Keratinocyte (primary cell): ENCODE results near the gene TRAPPC13. TPM values are rescaled to one million over a fixed set of nuclear protein-coding genes. Genes with fewer than 3 reads are reported as not detected.

Source experiments
- DNase-seq: peaks from one replicate; pipeline ENCODE4 v3.0.0-alpha.2; 2011; ENCODE audit warnings: low read depth, missing footprints, low spot score
- FAIRE-seq: peaks from 2 replicates; lab custom pipeline; 2011; peaks lifted over from hg19 to GRCh38; lab: Jason Lieb, UNC
- H2AFZ ChIP-seq: 2 replicates; pipeline ENCODE4 v1.6.0; 2012; ENCODE audit warnings: low read length, control low read depth, inconsistent platforms; ENCODE audit not compliant: control insufficient read depth
- H3K27ac ChIP-seq: 2 replicates; pipeline ENCODE4 v1.5.1; 2011; ENCODE audit warnings: low read length; ENCODE audit not compliant: control insufficient read depth, insufficient read depth
- H3K27me3 ChIP-seq: 3 replicates; pipeline ENCODE4 v1.6.0; 2011; ENCODE audit warnings: low read length; ENCODE audit not compliant: control insufficient read depth, insufficient read depth; ENCODE audit errors: extremely low read depth
- H3K36me3 ChIP-seq, 2 experiments: 2 replicates in 1 of 2; 3 replicates in 1 of 2; pipeline ENCODE4 v1.5.1; 2011; ENCODE audit warnings: low read length in 2 of 2, mild to moderate bottlenecking in 1 of 2; ENCODE audit not compliant: control insufficient read depth in 2 of 2, insufficient read depth in 2 of 2; ENCODE audit errors: extremely low read depth in 1 of 2
- H3K4me1 ChIP-seq: 3 replicates; pipeline ENCODE4 v1.5.1; 2011; ENCODE audit warnings: low read length; ENCODE audit not compliant: control insufficient read depth, insufficient read depth; ENCODE audit errors: extremely low read depth
- H3K4me2 ChIP-seq: 3 replicates; pipeline ENCODE4 v1.6.0; 2011; ENCODE audit warnings: low read depth, low read length; ENCODE audit not compliant: control insufficient read depth, insufficient read depth; ENCODE audit errors: extremely low read depth
- H3K4me3 ChIP-seq, 3 experiments: fragments of 200-600 bp in 1 of 3; sonication (generic) in 1 of 3; 2 replicates in 2 of 3; 3 replicates in 1 of 3; pipeline ENCODE4 v1.5.1; 2011 to 2016; ENCODE audit warnings: low read length in 3 of 3, mild to moderate bottlenecking in 3 of 3, control low read depth in 2 of 3, inconsistent platforms in 1 of 3, low read depth in 1 of 3, mixed read lengths in 1 of 3, mixed run types in 1 of 3, moderate library complexity in 1 of 3; ENCODE audit not compliant: control insufficient read depth in 2 of 3, insufficient read depth in 2 of 3; ENCODE audit errors: extremely low read depth in 1 of 3
- H3K79me2 ChIP-seq: 2 replicates; pipeline ENCODE4 v1.6.0; 2012; ENCODE audit warnings: low read length; ENCODE audit not compliant: control insufficient read depth, insufficient read depth
- H3K9ac ChIP-seq: 3 replicates; pipeline ENCODE4 v1.6.0; 2011; ENCODE audit warnings: low read length; ENCODE audit not compliant: control insufficient read depth, insufficient read depth; ENCODE audit errors: extremely low read depth
- H3K9me1 ChIP-seq: 3 replicates; pipeline ENCODE4 v1.6.0; 2011; ENCODE audit warnings: low read length; ENCODE audit not compliant: control insufficient read depth, insufficient read depth; ENCODE audit errors: extremely low read depth
- H3K9me3 ChIP-seq: 2 replicates; pipeline ENCODE4 v1.5.1; 2012; ENCODE audit warnings: low read depth, low read length; ENCODE audit not compliant: control insufficient read depth
- H4K20me1 ChIP-seq: 3 replicates; pipeline ENCODE4 v1.6.0; 2011; ENCODE audit warnings: low read length; ENCODE audit not compliant: control insufficient read depth, insufficient read depth; ENCODE audit errors: extremely low read depth
- EZH2 ChIP-seq: IDR thresholded peaks from one replicate; pipeline ENCODE4 v1.6.1; 2012; ENCODE audit warnings: inconsistent platforms, mild to moderate bottlenecking, low read length, moderate library complexity
- dilution Hi-C: fragments of 300-500 bp; cut with MboI; formaldehyde crosslinking; loops from one replicate; pipeline ENCODE4 v1.7.0; 2020; ENCODE audit warnings: low sequenced_read_pairs; ENCODE audit not compliant: extremely low pct_ligation_motif_present
- polyA minus RNA-seq, 3 experiments: library from RNA; depleted of rRNA, polyadenylated mRNA; stranded (reverse); fragments of >200 nt; gene quantifications; 1 replicate in 1 of 3; 2 replicates in 1 of 3; 3 replicates in 1 of 3; pipeline ENCODE4 v1.2.3, GENCODE V29; 2011
- polyA plus RNA-seq, 5 experiments: library from polyadenylated mRNA; depleted of rRNA in 3 of 5; stranded (reverse) in 3 of 5; stranded (forward) in 1 of 5; unstranded in 1 of 5; fragments of >200 nt; gene quantifications; 1 replicate in 1 of 5; 2 replicates in 3 of 5; 3 replicates in 1 of 5; pipeline versions ENCODE4 v1.2.1 to v1.2.3, GENCODE V29; 2011 to 2012; ENCODE audit warnings: missing spikeins in 2 of 5, low read depth in 1 of 5, low replicate concordance in 1 of 5
- TF ChIP-seq, protein P1 (sequence below), 3 experiments: IDR thresholded peaks in 1 of 3; conservative IDR thresholded peaks in 1 of 3; optimal IDR thresholded peaks in 1 of 3; 2 replicates in 2 of 3; 3 replicates in 1 of 3; pipeline versions ENCODE3 to v1.5.1; 2011; ENCODE audit warnings: low read length in 3 of 3, mild to moderate bottlenecking in 3 of 3, moderate library complexity in 2 of 3, control low read depth in 1 of 3, inconsistent platforms in 1 of 3; ENCODE audit not compliant: insufficient read depth in 2 of 3; ENCODE audit errors: extremely low read depth in 1 of 3

Gene TRAPPC13, protein sequence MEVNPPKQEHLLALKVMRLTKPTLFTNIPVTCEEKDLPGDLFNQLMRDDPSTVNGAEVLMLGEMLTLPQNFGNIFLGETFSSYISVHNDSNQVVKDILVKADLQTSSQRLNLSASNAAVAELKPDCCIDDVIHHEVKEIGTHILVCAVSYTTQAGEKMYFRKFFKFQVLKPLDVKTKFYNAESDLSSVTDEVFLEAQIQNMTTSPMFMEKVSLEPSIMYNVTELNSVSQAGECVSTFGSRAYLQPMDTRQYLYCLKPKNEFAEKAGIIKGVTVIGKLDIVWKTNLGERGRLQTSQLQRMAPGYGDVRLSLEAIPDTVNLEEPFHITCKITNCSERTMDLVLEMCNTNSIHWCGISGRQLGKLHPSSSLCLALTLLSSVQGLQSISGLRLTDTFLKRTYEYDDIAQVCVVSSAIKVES
- polyA plus RNA-seq (10.7 to 22.2 TPM (median 19.1 TPM) in 3 replicates), polyA minus RNA-seq (3.7 to 10.6 TPM (median 6.7 TPM) in 3 replicates)
- 5.1 TPM for polyA plus RNA-seq (2011; ENCODE audit: low read depth)
- polyA plus RNA-seq (2011; cell fraction: cytosol; rRNA removed) = 7.6 and 15.9 TPM in 2 replicates
- polyA plus RNA-seq (2011; cell fraction: nucleus; rRNA removed) = 14.9 and 19.1 TPM in 2 replicates
- 10.2 and 13.6 TPM in 2 replicates for polyA plus RNA-seq (2012; ENCODE audit: low replicate concordance)
- 3.5 TPM for polyA minus RNA-seq (2011; cell fraction: cytosol; rRNA and poly(A)+ RNA removed)
- polyA minus RNA-seq (2011; cell fraction: nucleus; rRNA and poly(A)+ RNA removed) = 5.1 and 11.9 TPM in 2 replicates

DNA sequence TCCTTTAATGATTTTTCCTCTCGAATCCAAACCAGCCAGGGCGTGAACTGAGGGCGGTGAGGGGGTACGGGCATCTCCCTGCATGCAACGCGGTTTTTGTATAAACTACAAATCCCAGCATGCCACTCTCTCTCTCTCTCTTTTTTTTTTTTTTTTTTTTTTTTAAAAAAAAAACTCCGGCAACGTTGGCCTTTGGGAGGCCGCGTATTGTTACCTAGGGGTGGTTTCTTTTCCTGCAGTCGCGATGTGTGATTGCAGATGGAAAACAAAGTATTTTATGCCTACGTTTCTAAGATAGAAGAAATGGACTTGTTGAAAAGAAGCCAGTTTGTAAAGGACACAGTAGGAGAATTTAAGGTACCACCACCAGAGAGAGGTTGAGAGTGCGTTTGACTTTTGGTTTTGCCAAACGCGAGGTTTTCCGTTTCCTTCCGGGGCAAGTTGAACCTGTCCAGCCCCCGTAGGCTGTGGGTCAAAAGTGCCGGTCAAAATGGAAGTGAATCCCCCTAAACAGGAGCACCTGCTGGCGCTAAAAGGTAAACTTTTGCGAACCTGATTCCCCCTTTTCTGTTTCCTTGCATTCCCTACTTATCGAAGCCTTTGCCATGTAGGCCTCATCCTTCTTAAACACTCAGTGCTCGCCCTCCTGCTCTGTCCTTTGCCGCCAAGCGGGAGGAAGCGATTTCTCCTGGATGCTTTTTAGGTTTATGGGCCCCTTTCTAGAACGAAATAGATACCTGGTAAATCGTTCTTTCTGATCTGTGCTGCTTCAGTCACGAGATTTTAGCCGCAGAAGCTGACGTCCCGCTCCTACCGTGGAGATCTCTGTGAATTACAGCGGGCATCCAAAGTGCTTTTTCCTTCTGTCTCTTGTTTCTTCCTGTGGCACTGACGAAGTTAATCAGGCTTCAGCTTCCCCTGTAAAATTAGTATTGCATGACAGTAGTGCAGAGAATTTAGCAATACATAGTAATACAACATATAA lies at the start of gene TRAPPC13, which contains the start of gene SHLD3:
Gene TRAPPC13, plus strand, starts transcription at position 457 of the 985 bp plus-strand sequence. Its CDS starts 34 bp downstream, at position 491.
Gene SHLD3, plus strand, starts transcription at position 457 of the 985 bp plus-strand sequence. CDS start 4,561 bp downstream, outside the sequence.
- Histone ChIP-seq H3K79me2 (peaks cover 78% of the 10 kb centered on the region), H3K4me2 (peak within 1 kb of the TSS; percentile 99), H3K4me3 (peak within 1 kb of the TSS; percentile 66 to 99 (median 98)), H3K4me1 (peaks cover 17% of the 10 kb centered on the region), H3K27me3 (no peaks in the 10 kb centered on the region), H2AFZ (peak within 1 kb of the TSS; percentile 100), H3K36me3 (peaks cover 0 to 6% of the 10 kb centered on the region in 2 experiments), H4K20me1 (peaks cover 2% of the 10 kb centered on the region), H3K9ac (peak within 1 kb of the TSS; percentile 97), H3K9me1 (no peaks in the 10 kb centered on the region), H3K9me3 (no peaks in the 10 kb centered on the region), H3K27ac (peak within 1 kb of the TSS; percentile 86)
- FAIRE-seq = peak; percentile 84
- DNase-seq = peak; percentile 46
- TF ChIP-seq, protein P1, sequence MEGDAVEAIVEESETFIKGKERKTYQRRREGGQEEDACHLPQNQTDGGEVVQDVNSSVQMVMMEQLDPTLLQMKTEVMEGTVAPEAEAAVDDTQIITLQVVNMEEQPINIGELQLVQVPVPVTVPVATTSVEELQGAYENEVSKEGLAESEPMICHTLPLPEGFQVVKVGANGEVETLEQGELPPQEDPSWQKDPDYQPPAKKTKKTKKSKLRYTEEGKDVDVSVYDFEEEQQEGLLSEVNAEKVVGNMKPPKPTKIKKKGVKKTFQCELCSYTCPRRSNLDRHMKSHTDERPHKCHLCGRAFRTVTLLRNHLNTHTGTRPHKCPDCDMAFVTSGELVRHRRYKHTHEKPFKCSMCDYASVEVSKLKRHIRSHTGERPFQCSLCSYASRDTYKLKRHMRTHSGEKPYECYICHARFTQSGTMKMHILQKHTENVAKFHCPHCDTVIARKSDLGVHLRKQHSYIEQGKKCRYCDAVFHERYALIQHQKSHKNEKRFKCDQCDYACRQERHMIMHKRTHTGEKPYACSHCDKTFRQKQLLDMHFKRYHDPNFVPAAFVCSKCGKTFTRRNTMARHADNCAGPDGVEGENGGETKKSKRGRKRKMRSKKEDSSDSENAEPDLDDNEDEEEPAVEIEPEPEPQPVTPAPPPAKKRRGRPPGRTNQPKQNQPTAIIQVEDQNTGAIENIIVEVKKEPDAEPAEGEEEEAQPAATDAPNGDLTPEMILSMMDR (optimal IDR thresholded peaks at IDR 0.05 in 1 of 3, IDR thresholded peaks at IDR 0.05 in 1 of 3, conservative IDR thresholded peaks at IDR 0.05 in 1 of 3; ENCODE audit: extremely low read depth in 1 of 3, insufficient read depth in 2 of 3, low read length in 3 of 3) = no peak
- TF ChIP-seq EZH2 = no peak
- dilution Hi-C loops = no loop called here

DNA sequence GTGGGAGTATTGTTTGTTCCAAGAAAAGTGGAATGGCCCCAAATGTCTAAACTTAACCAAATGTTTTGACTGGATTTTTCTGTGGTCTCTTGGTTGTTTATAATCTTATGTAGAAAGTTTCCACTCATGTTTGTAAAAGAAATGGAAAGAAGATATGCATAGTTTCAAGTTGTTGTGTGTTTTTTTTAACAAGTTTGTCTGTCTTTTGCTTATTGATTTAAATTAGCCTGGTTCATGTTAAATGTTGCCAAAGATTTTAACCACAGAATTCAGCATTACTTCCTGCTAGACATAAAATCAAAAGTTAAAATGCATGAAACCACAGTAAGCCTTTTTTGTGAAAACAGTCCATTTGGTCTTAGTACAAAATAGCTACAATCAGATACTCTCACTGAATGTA lies 47.7 kb upstream of the TRAPPC13 start:
- Histone ChIP-seq H3K9me1 (no peaks in the 10 kb centered on the region), H4K20me1 (no peaks in the 10 kb centered on the region), H3K4me2 (no peak overlapping the region), H2AFZ (no peak overlapping the region), H3K9me3 (no peaks in the 10 kb centered on the region), H3K36me3 (peaks cover 9 to 10% of the 10 kb centered on the region in 2 experiments), H3K4me3 (no peak overlapping the region), H3K4me1 (no peaks in the 10 kb centered on the region), H3K79me2 (no peaks in the 10 kb centered on the region), H3K27ac (no peak overlapping the region), H3K9ac (no peak overlapping the region), H3K27me3 (no peaks in the 10 kb centered on the region)
- DNase-seq (no peak), FAIRE-seq (no peak)
- dilution Hi-C loops = no loop called here
- TF ChIP-seq, protein P1 (optimal IDR thresholded peaks at IDR 0.05 in 1 of 3, IDR thresholded peaks at IDR 0.05 in 1 of 3, conservative IDR thresholded peaks at IDR 0.05 in 1 of 3; ENCODE audit: extremely low read depth in 1 of 3, insufficient read depth in 2 of 3, low read length in 3 of 3) = no peak
- TF ChIP-seq EZH2 = no peak
